ENCODE data around the gene EDN1. TPM values are rescaled to one million over a fixed set of nuclear protein-coding genes. Genes with fewer than 3 reads are reported as not detected.
A peak's percentile ranks its signal among the peaks of the same experiment; 100 is the strongest.

The EDN1 gene
- total RNA-seq, 1 experiment from 2014 or later: 15.1 TPM

GRCh38 chr6:12296255-12296573 is 6.1 kb downstream of the EDN1 start:
- intact Hi-C loops (cut with micrococcal nuclease; ENCODE audit: unreplicated experiment): no loop called here
- Histone ChIP-seq H3K27ac (ENCODE audit: low read length) (peak overlapping the region; percentile 93), H3K4me3 (ENCODE audit: low read depth in 2 of 2, low read length in 2 of 2) (peak overlapping the region; percentile 3 to 33), H3K9me3 (ENCODE audit: control insufficient read depth, insufficient read depth, low read depth, low read length) (no peaks in the 10 kb centered on the region), H3K4me1 (ENCODE audit: control insufficient read depth, insufficient read depth, low read length) (peaks cover 63% of the 10 kb centered on the region), H3K27me3 (ENCODE audit: control insufficient read depth, insufficient read depth, low read length) (no peaks in the 10 kb centered on the region), H3K36me3 (ENCODE audit: control insufficient read depth, insufficient read depth, low read length) (peaks cover 10% of the 10 kb centered on the region; the same call in 1 of the 2 replicates)
- CTCF ChIA-PET: no interaction called here
- no TSS peak for BruUV-seq (replicated peaks)
- in situ Hi-C loops (cut with HindIII; ENCODE audit: low pct_unique_long_range_greater_than_20kb, low sequenced_read_pairs): no loop called here
- DNase-seq (ENCODE audit: low read depth, low spot score) (no peak), ATAC-seq (peak; percentile 45; the same call in 1 of the 2 replicates)
- TF ChIP-seq CTCF (IDR thresholded peaks at IDR 0.05): no peak
- TF ChIP-seq TCF7L2 (IDR thresholded peaks at IDR 0.05; ENCODE audit: low read depth, low read length): no peak
- TF ChIP-seq POLR2AphosphoS5 (IDR thresholded peaks at IDR 0.05; ENCODE audit: low read depth, low read length): no peak
- no peak for TF ChIP-seq REST (IDR thresholded peaks at IDR 0.05; ENCODE audit: insufficient read depth in 1 of 2, low read depth in 2 of 2, low read length in 1 of 2)
- TF ChIP-seq SIN3A (IDR thresholded peaks at IDR 0.05; ENCODE audit: borderline replicate concordance, insufficient read depth, low read depth, low read length): no peak
- POLR2A ChIA-PET: no interaction called here

- no peaks in the 10 kb centered on the region for H3K9me3 ChIP-seq (ENCODE audit: control insufficient read depth, insufficient read depth, low read depth, low read length)
- H3K27me3 ChIP-seq (ENCODE audit: control insufficient read depth, insufficient read depth, low read length): no peaks in the 10 kb centered on the region
- BruUV-seq (replicated peaks): TSS peak; percentile 14
- intact Hi-C loops (cut with micrococcal nuclease; ENCODE audit: unreplicated experiment): no loop called here
- H3K4me3 ChIP-seq (ENCODE audit: low read depth in 2 of 2, low read length in 2 of 2): no peak overlapping the region
- ChIA-PET POLR2A (interaction anchor here (1.1 kb wide), 1 partner anchor 17 kb away, joined by 3 read pairs; no protein-coding TSS in a partner anchor), CTCF (no interaction called here)
- in situ Hi-C loops (cut with HindIII; ENCODE audit: low pct_unique_long_range_greater_than_20kb, low sequenced_read_pairs): no loop called here
- peaks cover 10% of the 10 kb centered on the region; the same call in 1 of the 2 replicates for H3K36me3 ChIP-seq (ENCODE audit: control insufficient read depth, insufficient read depth, low read length)
- no peak for DNase-seq (ENCODE audit: low read depth, low spot score)
- no peak for ATAC-seq
- no peak for TF ChIP-seq TCF7L2 (IDR thresholded peaks at IDR 0.05; ENCODE audit: low read depth, low read length)
- no peak for TF ChIP-seq SIN3A (IDR thresholded peaks at IDR 0.05; ENCODE audit: borderline replicate concordance, insufficient read depth, low read depth, low read length)
- no peak for TF ChIP-seq CTCF (IDR thresholded peaks at IDR 0.05)
- no peak for TF ChIP-seq POLR2AphosphoS5 (IDR thresholded peaks at IDR 0.05; ENCODE audit: low read depth, low read length)
- no peak for TF ChIP-seq REST (IDR thresholded peaks at IDR 0.05; ENCODE audit: insufficient read depth in 1 of 2, low read depth in 2 of 2, low read length in 1 of 2)
- peaks cover 59% of the 10 kb centered on the region for H3K4me1 ChIP-seq (ENCODE audit: control insufficient read depth, insufficient read depth, low read length)
- H3K27ac ChIP-seq (ENCODE audit: low read length): peak overlapping the region; percentile 93
These were observed 6.4 kb downstream of the EDN1 start for GRCh38 chr6:12296604-12297003.

Measured in Panc1 (cell line).